GM18505 (cell line): ENCODE results near the gene LAT.

Experiments
- ATAC-seq: cut with Tn5 transposase; IDR thresholded peaks from one replicate; pipeline ENCODE4 v1.9.1; 2021; ENCODE audit not compliant: unreplicated experiment
- POLR2A ChIP-seq: IDR thresholded peaks from 4 replicates; pipeline ENCODE4 v1.6.1; 2011; ENCODE audit warnings: borderline replicate concordance; ENCODE audit not compliant: insufficient read depth, insufficient read length; ENCODE audit errors: extremely low read depth

LAT gene

GRCh38 chr16:29007730-29008593 lies 23.1 kb downstream of the LAT start:
- no peak for TF ChIP-seq POLR2A
- no peak for ATAC-seq

GRCh38 chr16:29009050-29009837 lies 24.4 kb downstream of the LAT start:
- ATAC-seq: no peak
- no peak for TF ChIP-seq POLR2A

DNA sequence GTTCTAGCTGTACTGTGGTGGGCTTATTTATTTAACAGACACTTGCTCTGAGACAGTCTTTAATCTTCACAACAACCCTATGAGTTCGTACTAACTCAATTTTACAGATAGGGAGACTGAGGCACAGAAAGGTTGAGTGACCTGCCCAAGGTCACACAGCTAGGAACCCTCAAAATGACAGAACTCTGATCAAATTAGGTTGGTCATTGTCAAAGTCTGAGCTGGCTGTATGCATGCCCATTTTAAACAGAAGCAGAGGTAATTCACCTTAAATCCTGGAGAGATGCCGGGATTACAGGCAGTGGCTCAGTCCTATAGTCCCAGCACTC lies 24.9 kb downstream of the LAT start:
- TF ChIP-seq POLR2A: no peak
- no peak for ATAC-seq

- ATAC-seq: no peak
- no peak for TF ChIP-seq POLR2A
These were observed 26.3 kb downstream of the LAT start for GRCh38 chr16:29011112-29011511.

DNA sequence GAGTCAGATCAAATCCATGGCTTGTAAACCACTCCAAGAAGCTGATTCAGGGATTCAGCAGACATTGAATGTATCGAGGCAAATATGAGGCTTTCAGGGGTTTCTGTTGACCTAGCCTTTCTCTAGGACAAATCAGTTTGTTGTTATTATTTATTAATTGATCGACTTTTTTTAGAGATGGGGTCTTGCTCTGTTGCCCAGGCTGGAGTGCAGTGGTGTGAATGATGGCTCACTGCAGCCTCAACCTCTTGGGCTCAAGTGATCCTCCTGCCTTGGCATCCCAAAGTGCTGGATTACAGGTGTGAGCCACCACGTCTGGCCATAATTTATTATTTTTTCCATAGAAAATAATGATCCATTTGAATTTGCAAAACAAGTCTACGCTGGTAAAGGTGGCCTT lies 27.0 kb downstream of the LAT start:
- no peak for TF ChIP-seq POLR2A
- no peak for ATAC-seq

DNA sequence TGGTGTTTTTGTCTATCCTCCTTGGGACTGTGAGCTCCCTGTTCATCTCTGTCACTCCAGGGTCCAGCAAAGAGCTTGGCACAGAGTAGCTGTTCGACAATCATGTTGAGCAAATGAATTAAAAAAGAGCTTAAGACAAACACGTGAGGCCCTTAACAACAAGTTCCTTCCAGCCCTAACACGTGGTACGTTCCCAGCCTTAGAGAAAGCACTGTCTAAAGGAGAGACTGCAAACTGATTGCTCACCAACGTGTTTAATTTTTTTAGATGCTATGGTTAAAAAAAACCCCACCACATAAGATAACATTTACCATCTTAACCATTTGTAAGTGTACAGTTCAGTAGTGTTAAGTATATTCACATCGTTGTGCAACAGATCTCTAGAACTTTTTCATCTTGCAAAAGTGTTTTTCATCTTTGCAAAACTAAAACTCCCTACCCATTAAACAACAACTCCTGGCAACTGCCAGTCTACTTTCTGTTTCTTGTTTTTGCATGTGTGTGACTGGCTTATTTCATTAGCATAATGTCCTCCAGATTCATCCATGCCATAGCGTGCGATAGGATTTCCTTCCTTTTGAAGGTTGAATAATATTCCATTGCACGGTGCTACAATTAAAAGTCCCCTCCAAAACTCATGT lies 28.2 kb downstream of the LAT start:
- no peak for TF ChIP-seq POLR2A
- ATAC-seq: no peak

- no peak for TF ChIP-seq POLR2A
These were observed 29.8 kb downstream of the LAT start for GRCh38 chr16:29014561-29015069.

DNA sequence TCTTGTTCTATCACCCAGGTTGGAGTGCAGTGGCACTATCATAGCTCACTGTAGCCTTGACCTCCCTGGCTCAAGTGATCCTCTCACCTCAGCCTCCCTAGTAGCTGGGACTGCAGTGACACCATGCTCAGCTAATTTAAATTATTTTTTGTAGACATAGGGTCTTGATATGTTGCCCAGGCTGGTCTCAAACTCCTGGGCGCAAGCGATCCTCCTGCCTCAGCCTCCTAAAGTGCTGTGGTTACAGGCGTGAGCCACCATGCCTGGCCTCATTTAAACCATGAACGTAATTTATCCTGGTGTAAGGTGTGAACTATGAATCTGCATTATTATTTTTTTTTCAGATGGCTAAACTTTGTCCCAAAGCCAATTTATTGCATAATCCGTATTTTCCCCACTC lies 37.3 kb downstream of the LAT start:
- no peak for ATAC-seq
- no peak for TF ChIP-seq POLR2A

More at GRCh38 chr16:29014561-29015069, 29.8 kb downstream of the LAT start:
- ATAC-seq: no peak

DNA sequence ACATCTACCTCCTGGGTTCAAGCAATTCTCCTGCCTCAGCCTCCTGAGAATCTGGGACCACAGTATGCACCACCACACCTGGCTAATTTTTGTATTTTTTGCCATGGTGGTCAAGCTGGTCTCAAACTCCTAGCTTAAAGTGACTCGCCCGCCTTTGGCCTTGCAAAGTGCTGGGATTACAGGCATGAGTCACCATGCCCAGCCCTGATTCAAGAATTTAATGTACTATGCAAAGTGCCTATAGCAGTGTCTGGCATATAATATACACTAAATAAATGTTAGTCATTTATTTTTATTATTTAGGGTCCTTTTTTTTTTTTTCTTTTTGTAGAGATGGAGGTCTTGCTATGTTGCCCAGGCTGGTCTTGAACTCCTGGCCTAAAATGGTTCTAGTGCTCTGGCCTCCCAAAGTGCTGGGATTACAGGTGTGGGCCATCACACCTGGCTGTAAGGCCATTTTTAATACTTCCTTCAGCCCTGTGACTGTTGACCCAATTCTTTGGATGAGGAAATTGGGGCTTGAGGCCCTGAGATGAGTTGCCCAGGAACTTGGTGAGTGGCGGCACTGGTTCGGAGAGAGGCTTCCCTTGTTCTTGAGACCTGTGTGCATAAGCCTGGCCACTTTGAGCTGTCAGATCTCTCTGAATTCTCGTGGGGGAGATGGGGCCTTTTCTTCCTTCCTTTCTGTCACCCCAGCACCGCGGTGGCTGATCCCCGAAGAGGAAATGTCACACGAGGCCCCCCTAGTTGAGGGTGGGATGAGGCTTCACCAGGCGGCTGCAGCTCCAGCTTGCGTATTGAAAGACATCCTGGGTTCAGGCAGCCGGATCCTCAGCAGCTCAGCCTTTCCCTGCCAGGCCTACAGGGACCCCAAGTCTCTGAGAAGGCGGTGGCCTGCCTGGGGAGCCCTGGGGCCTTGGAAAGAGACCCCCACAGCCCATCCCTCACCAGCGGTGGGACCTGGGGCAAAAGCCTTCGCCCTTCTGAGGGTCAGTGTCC lies 38.7 kb downstream of the LAT start:
- no peak for ATAC-seq
- no peak for TF ChIP-seq POLR2A

DNA sequence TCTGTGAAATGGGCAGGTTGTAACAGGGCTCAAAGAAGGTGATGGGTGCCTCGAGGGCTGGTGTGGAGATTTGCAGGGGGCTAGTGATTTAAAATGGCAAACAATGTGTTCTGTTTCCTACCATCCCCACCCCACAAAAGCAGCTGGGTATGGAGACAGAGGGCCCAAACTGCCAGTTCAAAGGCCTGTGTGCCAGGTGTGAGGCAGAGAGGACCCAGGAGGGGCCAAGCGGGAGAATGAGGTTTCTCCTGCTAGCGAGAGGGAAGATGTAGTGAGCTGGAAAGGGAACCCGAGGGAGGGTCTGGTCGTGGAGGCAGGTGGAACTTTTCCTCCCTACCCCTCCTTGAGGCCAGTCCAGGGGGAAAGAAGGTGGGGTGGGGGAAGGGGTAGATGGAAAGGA lies 39.4 kb downstream of the LAT start:
- no peak for TF ChIP-seq POLR2A
- ATAC-seq: no peak

DNA sequence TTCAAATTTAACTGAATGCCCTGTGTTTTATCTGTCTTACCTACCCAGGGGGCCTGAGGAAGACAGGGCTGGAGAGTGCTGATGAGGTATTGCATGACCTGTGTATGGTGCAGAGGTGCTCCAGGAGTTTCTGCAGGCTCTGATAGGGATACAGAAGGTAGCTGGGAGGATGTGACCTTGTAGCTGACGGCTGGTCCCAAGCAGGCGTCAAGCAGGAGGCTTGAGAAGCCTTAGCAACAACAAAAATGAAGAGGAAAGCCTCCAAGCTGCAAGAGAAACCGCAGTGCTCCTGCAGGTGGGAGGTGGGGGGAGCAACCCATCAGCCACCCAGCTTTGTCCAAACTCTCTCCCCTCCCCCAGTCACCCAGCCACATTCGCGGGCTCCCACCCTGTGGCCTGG lies 40.4 kb downstream of the LAT start:
- no peak for TF ChIP-seq POLR2A

GRCh38 chr16:29025735-29026134 lies 40.9 kb downstream of the LAT start:
- TF ChIP-seq POLR2A: no peak
- no peak for ATAC-seq

More for the DNA sequence above, 40.4 kb downstream of the LAT start:
- no peak for ATAC-seq
